ENCODE measurements around the gene HOXC9.

HOXC9 gene

DNA sequence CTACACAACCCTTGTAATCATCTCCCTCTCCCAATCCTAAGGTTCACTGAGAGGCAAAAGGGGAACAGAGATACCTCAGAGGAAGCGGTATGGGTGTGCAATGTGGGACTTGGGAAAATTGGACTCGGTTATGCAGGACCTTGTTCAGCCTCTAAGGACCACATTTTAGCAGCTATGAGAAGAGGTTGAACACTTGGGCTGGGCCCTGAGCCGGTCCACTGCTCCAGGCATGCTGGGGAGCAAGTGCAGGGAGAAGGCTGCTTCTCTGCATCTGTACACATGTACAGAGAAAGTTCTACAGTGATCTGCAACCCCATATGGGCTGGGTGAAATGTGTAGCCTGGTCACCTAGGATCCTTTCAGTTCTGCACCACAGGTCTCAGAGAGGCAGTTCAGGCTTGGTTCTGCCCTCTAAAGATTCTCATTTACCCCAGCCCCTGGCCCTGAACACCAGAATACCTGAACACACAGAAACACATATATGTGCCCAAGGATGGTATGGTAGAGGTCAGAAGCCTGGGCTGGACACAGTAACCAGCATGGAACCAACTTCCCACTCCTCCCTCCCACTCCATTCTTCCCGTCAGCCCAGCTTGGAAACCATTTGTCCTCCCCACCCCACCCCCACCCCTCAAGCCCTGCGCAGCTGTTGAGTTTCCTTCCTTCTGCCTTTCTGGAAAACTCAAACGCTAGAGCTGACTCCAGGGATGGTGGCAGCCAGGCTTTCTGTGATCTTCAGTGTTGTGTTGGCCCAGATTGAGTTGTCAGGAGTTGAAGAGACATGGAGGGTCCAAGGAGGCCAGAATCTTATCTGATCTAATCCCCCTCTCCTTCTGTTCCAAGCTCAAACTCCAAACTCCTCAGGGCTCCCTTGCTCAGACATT is 43.3 kb downstream of the HOXC9 start:
- no peak for DNase-seq

DNA sequence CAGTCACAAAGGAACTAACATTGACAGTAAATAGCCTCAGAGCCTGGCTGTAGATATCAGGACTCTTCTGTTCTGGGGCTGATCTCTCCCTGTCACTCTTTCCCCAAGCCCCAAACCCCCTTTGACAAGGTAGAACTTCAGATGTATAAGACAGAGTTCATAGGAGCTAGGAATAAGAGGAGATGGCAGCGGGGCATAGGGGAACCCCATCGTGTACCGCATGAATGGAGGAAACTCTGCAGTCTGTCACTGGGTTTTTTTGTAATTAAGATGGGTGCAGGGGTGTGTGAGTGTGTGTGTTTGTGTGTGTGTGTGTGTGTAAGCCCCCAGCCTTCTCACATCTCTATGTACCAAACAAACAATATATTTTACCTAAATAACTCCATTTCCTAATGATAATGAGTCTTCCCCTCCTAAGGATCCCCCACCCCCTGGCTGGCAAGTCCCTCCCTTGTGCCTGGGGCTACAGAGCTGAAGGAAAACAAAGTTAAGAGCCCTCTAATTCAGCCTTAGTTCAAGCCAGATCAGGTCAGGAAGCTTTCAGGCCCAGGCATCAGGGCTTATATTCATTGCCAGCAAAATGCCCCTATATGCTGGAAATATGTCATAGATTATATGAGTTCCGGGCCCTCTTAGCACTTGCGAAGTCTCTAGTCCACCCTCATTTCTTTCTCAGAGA is 44.6 kb downstream of the HOXC9 start:
- DNase-seq = no peak

DNA sequence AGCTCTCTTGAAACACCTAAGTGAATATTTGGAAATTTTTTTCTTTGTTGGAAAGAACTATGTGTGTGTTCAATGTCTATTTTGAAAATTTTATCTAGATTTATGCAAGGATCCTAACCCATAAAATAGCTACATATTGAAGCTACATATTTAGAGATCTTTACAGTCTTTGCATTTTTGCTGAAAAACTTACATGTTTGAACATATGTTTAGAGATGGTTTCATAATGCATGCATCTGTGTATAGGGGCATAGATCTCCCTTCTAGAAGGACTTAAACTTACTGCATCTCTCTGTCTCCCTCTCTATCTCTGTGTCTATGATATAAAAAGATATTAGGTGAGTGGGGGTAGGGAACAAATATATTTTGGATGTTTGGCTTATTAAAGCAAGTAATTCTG is 45.4 kb downstream of the HOXC9 start:
- no peak for DNase-seq

DNA sequence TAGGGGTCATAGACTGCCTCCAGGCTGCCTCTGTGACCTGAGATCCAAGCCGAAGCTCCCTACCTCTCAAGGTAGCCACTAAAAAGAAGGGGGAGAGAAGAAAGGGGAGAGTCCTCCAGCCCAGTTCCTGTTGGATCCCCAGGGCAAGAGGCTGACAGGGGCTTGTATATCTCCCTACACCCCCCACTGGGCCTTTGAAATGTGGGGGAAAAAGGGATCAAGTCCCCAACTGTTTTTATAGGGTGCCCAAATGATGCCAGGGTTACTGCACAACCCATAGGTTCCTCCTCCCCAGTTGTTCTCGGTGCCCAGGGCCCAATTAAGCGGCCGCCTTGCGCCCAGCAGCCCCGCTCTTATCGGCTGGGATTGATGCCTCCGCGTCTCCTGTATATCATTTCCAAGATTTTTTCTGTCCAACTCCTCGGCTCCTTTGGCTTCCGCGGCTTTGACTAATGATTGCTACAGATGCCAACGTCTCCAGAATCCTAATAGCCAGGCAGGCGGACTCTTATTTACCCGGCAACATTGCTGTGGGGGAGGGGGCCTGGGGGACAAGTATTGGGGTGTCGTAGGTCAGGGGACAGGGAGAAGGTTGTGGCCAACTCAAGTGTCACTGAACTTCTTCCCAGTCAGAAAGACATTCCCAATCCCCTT is 46.0 kb downstream of the HOXC9 start:
- no peak for DNase-seq

GRCh38 chr12:54046809-54047159 is 46.8 kb downstream of the HOXC9 start:
- DNase-seq = no peak

DNA sequence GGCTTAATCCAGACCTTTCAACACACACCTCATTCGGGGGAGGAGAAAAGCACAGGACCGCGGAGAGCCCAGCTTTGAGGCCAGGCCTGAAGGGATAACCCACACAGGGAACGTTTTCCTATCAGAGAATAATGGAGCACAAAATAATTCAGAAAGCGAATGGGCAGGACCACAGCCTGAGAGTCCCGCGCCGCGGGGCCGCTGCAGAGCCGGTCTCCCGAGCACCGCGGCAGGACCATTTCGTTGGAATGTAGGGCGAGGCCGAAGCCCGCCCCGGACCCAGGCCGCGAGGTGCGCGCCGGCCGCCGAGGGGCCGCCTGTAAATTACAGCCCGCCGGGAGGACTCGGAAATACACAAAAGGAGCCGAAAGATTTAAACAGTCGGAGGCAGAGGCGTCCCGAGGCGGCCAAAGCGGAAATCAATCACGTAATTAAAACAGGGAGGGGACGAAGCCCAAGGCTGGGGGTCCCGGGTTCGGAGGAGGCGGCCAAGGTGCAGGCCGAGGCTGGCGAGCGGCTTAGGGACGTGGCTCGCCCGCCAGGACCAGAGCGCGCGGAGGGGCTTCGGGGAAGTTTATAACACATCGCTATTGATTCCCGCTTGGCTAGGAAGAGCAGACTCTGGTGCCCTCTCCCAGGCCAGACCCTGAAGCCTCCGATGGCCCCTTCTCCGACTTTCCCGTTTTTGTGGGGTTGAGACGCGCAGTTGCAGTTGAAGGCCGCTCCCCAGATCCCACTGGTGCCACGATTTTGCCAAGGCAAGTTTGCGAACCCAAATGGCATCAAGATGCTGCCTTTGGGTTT is 47.4 kb downstream of the HOXC9 start:
- DNase-seq = no peak

- no peak for DNase-seq
These were observed 48.0 kb downstream of the HOXC9 start for GRCh38 chr12:54047964-54048303.

- no peak for DNase-seq
These were observed 48.6 kb downstream of the HOXC9 start for GRCh38 chr12:54048406-54049093.

DNA sequence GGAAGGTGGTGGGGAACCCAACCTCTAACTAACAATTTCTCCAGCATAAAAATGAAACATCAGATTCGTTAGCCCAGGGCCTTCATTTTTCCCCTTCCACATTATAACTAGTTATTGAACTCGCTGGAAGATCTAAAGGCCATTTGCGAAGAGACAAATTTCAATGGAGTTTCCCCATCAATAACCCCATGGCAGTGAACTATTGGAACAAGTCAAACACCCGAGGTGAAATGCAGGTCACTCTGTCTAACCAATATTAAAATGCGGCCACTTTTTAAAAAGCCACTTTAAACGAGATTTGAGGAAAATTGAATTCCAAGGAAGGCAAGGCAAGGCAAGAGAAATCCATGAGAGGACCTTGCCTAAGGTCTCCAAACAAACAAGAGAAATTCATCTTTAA is 49.1 kb downstream of the HOXC9 start:
- DNase-seq = no peak

GRCh38 chr12:54050482-54050810 is 50.5 kb downstream of the HOXC9 start:
- DNase-seq = no peak

- DNase-seq = no peak
These were observed 51.3 kb downstream of the HOXC9 start for GRCh38 chr12:54051026-54051842.

DNA sequence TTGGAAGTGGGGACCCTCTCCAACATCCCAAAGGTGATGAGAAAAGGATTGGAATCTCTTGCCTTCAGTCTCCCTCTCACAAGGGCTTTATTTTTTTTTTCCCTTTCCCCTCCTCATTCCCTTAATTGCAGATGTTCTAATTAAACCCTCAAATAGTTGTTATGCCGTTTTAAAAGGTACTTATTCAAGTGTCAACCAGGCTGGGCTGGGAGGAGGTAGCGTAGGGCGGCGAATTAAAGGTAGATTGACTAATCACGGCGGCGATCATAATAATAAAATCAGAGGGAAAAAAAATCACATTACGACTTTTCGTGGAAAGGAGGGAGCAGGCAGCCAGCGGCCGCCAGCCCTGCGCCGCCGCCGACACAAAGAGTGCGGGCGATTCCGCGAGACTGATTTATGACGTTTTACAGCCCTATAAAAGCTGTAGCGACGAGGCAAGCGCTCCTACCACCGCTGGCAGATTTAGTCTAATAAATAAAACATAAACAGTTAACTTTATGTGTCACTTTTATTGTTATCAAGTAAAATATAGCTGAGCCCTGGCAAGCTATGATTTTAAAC is 52.0 kb downstream of the HOXC9 start:
- DNase-seq = no peak

DNA sequence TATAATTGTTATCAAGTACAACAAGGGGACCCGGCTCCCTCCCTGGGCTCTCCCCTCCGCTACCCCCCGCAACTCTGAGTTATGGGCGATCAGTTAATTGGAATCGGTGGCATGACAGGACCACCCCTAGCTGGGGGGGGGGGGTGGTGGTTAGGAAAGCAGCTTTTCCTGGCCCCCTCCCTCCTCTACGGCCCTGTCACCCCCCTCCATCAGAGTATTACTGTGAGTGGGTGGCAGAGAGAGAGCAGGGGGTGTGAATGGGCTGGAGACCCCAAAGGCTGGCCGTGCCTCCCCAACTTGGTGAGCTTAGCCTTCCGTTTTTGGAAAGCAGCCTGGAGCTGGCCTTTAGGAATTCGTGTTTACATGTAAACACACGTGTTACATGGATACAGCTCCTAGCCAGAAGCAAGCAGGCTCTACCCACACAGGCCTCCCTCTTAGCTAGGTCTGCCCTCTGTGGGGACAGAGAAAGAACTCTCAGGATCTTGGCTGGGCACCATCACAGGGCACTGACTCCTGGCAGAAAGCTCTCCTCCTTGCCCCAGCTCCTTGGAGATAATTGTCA is 52.6 kb downstream of the HOXC9 start:
- DNase-seq = no peak
